PC-9 (cell line): ENCODE measurements around the gene FUT8. TPM values are rescaled to one million over a fixed set of nuclear protein-coding genes. Genes with fewer than 3 reads are reported as not detected.

Experiments
- Bru-seq: library from RNA; stranded (reverse); fragments of 400-500 nt; gene quantifications from one replicate; lab custom pipeline; 2021; lab: Mats Ljungman, UMichigan
- BruChase-seq, 2 experiments: library from RNA; stranded (reverse); fragments of 400-500 nt; gene quantifications; one replicate each; lab custom pipeline; 2021; lab: Mats Ljungman, UMichigan
- BruUV-seq: library from RNA; stranded (reverse); fragments of 400-500 nt; replicated peaks from 2 replicates; lab custom pipeline; 2021; lab: Mats Ljungman, UMichigan
- CTCF ChIA-PET: fragments of 300-600 bp; sonication (Branson Sonifier 250); formaldehyde crosslinking; loops from one replicate; lab custom pipeline; 2022; ENCODE audit warnings: antibody characterized with exemption; lab: Charles Lee
- POLR2A ChIA-PET: fragments of 300-600 bp; sonication (Branson Sonifier 250); formaldehyde crosslinking; loops from one replicate; lab custom pipeline; 2022; ENCODE audit warnings: antibody characterized with exemption; ENCODE audit not compliant: unreplicated experiment; lab: Charles Lee
- DNase-seq, 2 experiments: peaks; one replicate each; pipeline versions ENCODE4 v3.0.0 to v3.0.0-alpha.2; 2015 to 2022; ENCODE audit warnings: mixed read lengths in 1 of 2
- H2AFZ ChIP-seq: fragments of 200-600 bp; sonication (generic); 2 replicates; pipeline ENCODE4 v1.8.1; 2017; ENCODE audit warnings: antibody characterized with exemption
- H3F3A ChIP-seq: fragments of 200-600 bp; sonication (generic); 2 replicates; pipeline ENCODE4 v1.8.1; 2017; ENCODE audit warnings: antibody characterized with exemption, mild to moderate bottlenecking, low read depth; ENCODE audit not compliant: insufficient read depth
- H3K27ac ChIP-seq: fragments of 200-600 bp; sonication (generic); 2 replicates; pipeline ENCODE4 v1.6.1; 2016; ENCODE audit warnings: mixed run types
- H3K27me3 ChIP-seq: fragments of 200-600 bp; sonication (generic); 2 replicates; pipeline ENCODE4 v1.6.1; 2016; ENCODE audit warnings: low read depth, mixed run types; ENCODE audit not compliant: insufficient read depth
- H3K36me3 ChIP-seq: fragments of 200-600 bp; sonication (generic); 2 replicates; pipeline ENCODE4 v1.6.1; 2016; ENCODE audit warnings: low read depth, mixed run types
- H3K4me1 ChIP-seq: fragments of 200-600 bp; sonication (generic); replicated peaks from 2 replicates; pipeline ENCODE4 v1.6.1; 2016; ENCODE audit warnings: mixed run types; ENCODE audit not compliant: insufficient read depth
- H3K4me2 ChIP-seq: fragments of 200-600 bp; sonication (generic); 2 replicates; pipeline ENCODE4 v1.6.1; 2017; ENCODE audit warnings: mixed run types
- H3K4me3 ChIP-seq: fragments of 200-600 bp; sonication (generic); 2 replicates; pipeline ENCODE4 v1.6.1; 2016; ENCODE audit warnings: mixed run types
- H3K79me2 ChIP-seq: fragments of 200-600 bp; sonication (generic); 2 replicates; pipeline ENCODE4 v1.6.1; 2017; ENCODE audit warnings: low read depth, mixed run types
- H3K9me2 ChIP-seq: fragments of 200-600 bp; sonication (generic); 2 replicates; pipeline ENCODE4 v1.8.1; 2017; ENCODE audit warnings: mild to moderate bottlenecking; ENCODE audit not compliant: insufficient read depth
- H3K9me3 ChIP-seq: fragments of 200-600 bp; sonication (generic); 2 replicates; pipeline ENCODE4 v1.8.1; 2016; ENCODE audit warnings: low read depth; ENCODE audit not compliant: insufficient read depth
- H4K20me1 ChIP-seq: fragments of 200-600 bp; sonication (generic); 2 replicates; pipeline ENCODE4 v1.8.1; 2017; ENCODE audit not compliant: insufficient read depth
- CTCF ChIP-seq: fragments of 200-600 bp; sonication (generic); conservative IDR thresholded peaks from 2 replicates; pipeline ENCODE4 v1.6.1; 2017; ENCODE audit warnings: mixed run types, antibody characterized with exemption, mild to moderate bottlenecking, moderate library complexity
- EZH2 ChIP-seq: fragments of 200-600 bp; sonication (generic); IDR thresholded peaks from 2 replicates; pipeline ENCODE4 v1.8.0; 2017; ENCODE audit warnings: antibody characterized with exemption, low read depth
- intact Hi-C: fragments of 100-400 bp; cut with micrococcal nuclease; formaldehyde crosslinking; loops from one replicate; pipeline ENCODE4 v1.10.0; 2022; ENCODE audit not compliant: unreplicated experiment
- long read RNA-seq: library from polyadenylated mRNA; stranded (forward); transcript quantifications from one replicate; pipeline ENCODE4 v2.0.0, GENCODE V29; 2022
- total RNA-seq: library from RNA; stranded (reverse); gene quantifications from 2 replicates; pipeline ENCODE4 v1.2.3, GENCODE V29; 2021

FUT8 gene
- 134 and 135 TPM in 2 replicates for total RNA-seq
- percentile 95 among the genes with signal in this experiment for Bru-seq, nascent RNA
- percentile 86 among the genes with signal in this experiment for BruChase-seq, experiment 1, labeled RNA remaining after a 2-hour chase
- percentile 76 among the genes with signal in this experiment for BruChase-seq, experiment 2, labeled RNA remaining after a 6-hour chase
- long read RNA-seq, full-length matches to known transcripts: 31 of 85 reads
- long read RNA-seq, partial matches to known transcripts: 9 of 85 reads
- long read RNA-seq, other reads (novel, unspliced or antisense): 45 of 85 reads

GRCh38 chr14:65412032-65412846 lies at the start of gene FUT8:
Gene FUT8, plus strand, starts transcription at chr14:65412730. Its CDS starts 148,834 bp downstream, at chr14:65561564.
- peaks cover 70% of the 10 kb centered on the region for H3K79me2 ChIP-seq
- H2AFZ ChIP-seq: peak within 1 kb of the TSS; percentile 88
- DNase-seq: peak; percentile 89 to 99
- H3K27me3 ChIP-seq: no peaks in the 10 kb centered on the region
- H3K9me3 ChIP-seq: no peaks in the 10 kb centered on the region
- TF ChIP-seq EZH2 (no peak), CTCF (peak; percentile 63)
- H3K4me2 ChIP-seq: peak within 1 kb of the TSS; percentile 89
- intact Hi-C loops: loop anchor here (1.0 to 2.0 kb wide), 10 partner anchors 56 to 659 kb away; partner anchors contain the start of gene MAX
- TSS peak; percentile 72 for BruUV-seq
- peak within 1 kb of the TSS; percentile 90 for H3K27ac ChIP-seq
- H3K9me2 ChIP-seq: no peaks in the 10 kb centered on the region
- POLR2A ChIA-PET: interaction anchor here (0.6 to 1.1 kb wide), 13 partner anchors 12 to 1657 kb away, joined by 3 to 27 read pairs (median 4); no protein-coding TSS in a partner anchor
- no peaks in the 10 kb centered on the region; the same call in 1 of the 2 replicates for H3K36me3 ChIP-seq
- 0 out of 2 replicates have a peak, but pooled peaks cover 3% of the 10 kb centered on the region for H4K20me1 ChIP-seq
- H3K4me1 ChIP-seq: peaks cover 40% of the 10 kb centered on the region
- H3K4me3 ChIP-seq: peak within 1 kb of the TSS; percentile 97
- H3F3A ChIP-seq: peaks cover 6% of the 10 kb centered on the region
- CTCF ChIA-PET: interaction anchor here (0.6 to 1.8 kb wide), 9 partner anchors 11 to 412 kb away, joined by 3 to 11 read pairs (median 4); no protein-coding TSS in a partner anchor

GRCh38 chr14:65366802-65367565 lies 45.5 kb upstream of the FUT8 start:
- Histone ChIP-seq H3K4me1 (0 out of 2 replicates have a peak, but pooled peaks cover 10% of the 10 kb centered on the region), H3K27ac (no peak overlapping the region), H3K9me2 (no peaks in the 10 kb centered on the region), H3K9me3 (no peaks in the 10 kb centered on the region), H3K4me3 (no peak overlapping the region), H3K79me2 (no peaks in the 10 kb centered on the region), H3F3A (0 out of 2 replicates have a peak, but pooled peaks cover 6% of the 10 kb centered on the region), H3K27me3 (no peaks in the 10 kb centered on the region), H3K4me2 (no peak overlapping the region), H3K36me3 (no peaks in the 10 kb centered on the region), H2AFZ (no peak overlapping the region), H4K20me1 (no peaks in the 10 kb centered on the region)
- intact Hi-C loops: no loop called here
- CTCF ChIA-PET: no interaction called here
- POLR2A ChIA-PET: no interaction called here
- BruUV-seq: no TSS peak
- TF ChIP-seq CTCF: no peak
- no peak for TF ChIP-seq EZH2
- DNase-seq: no peak
